T-helper 1 cell (primary cell): ENCODE data around the gene PRRG2.

Experiments
- DNase-seq, 5 donors: peaks; one replicate each; pipeline ENCODE4 v3.0.0-alpha.2; 2012 to 2020

The PRRG2 gene

GRCh38 chr19:49589502-49589905 lies 8.4 kb downstream of the PRRG2 start:
- DNase-seq = no peak

- peak; percentile 87 to 96 (median 91) for DNase-seq
Observed at GRCh38 chr19:49590071-49590970, 9.2 kb downstream of the PRRG2 start.

GRCh38 chr19:49590971-49591730 lies 10.0 kb downstream of the PRRG2 start, which contains the start of gene PRR12:
PRR12 (plus strand) TSS chr19:49591182; CDS start chr19:49591655, 473 bp downstream.
- DNase-seq = peak; percentile 64 to 82 (median 68)

- peak in 4 of 5 donors; percentile 16 to 53 (median 34) for DNase-seq
Observed at GRCh38 chr19:49591731-49592485, 10.8 kb downstream of the PRRG2 start.

GRCh38 chr19:49592486-49593232 lies 11.5 kb downstream of the PRRG2 start:
- peak in 1 of 5 donors; percentile 24 for DNase-seq

- peak; percentile 80 to 93 (median 86) for DNase-seq
Observed at GRCh38 chr19:49593233-49594113, 12.4 kb downstream of the PRRG2 start.

- no peak for DNase-seq
Observed at GRCh38 chr19:49594157-49594992, 13.3 kb downstream of the PRRG2 start.

- no peak for DNase-seq
Observed at GRCh38 chr19:49594993-49595818, 14.1 kb downstream of the PRRG2 start.

GRCh38 chr19:49595819-49596404 lies 14.8 kb downstream of the PRRG2 start:
- DNase-seq = no peak

GRCh38 chr19:49596407-49596806 lies 15.3 kb downstream of the PRRG2 start:
- DNase-seq = no peak

GRCh38 chr19:49596954-49597702 lies 16.0 kb downstream of the PRRG2 start:
- no peak for DNase-seq

- no peak for DNase-seq
Observed at GRCh38 chr19:49597703-49597974, 16.5 kb downstream of the PRRG2 start.

- DNase-seq = no peak
Observed at GRCh38 chr19:49599378-49600295, 18.5 kb downstream of the PRRG2 start.

GRCh38 chr19:49601482-49602038 lies 20.4 kb downstream of the PRRG2 start:
- no peak for DNase-seq

GRCh38 chr19:49602806-49603205 lies 21.7 kb downstream of the PRRG2 start:
- DNase-seq = no peak

GRCh38 chr19:49605605-49606004 lies 24.5 kb downstream of the PRRG2 start:
- DNase-seq = no peak
